ENCODE results near the gene CASP1. TPM values are rescaled to one million over a fixed set of nuclear protein-coding genes. Genes with fewer than 3 reads are reported as not detected.

CASP1 gene
- polyA plus RNA-seq, 4 donors = 4.4 to 9.6 (median 6.9) TPM

GRCh38 chr11:104995001-104995408 lies 39.9 kb downstream of the CASP1 start:
- DNase-seq (ENCODE audit: low read depth in 4 of 4, low spot score in 3 of 4) = no peak

GRCh38 chr11:104992781-104993180 lies 42.2 kb downstream of the CASP1 start:
- DNase-seq (ENCODE audit: low read depth in 4 of 4, low spot score in 3 of 4) = no peak

GRCh38 chr11:104991994-104992393 lies 43.0 kb downstream of the CASP1 start:
- DNase-seq (ENCODE audit: low read depth in 4 of 4, low spot score in 3 of 4) = no peak

GRCh38 chr11:104984808-104985207 lies 50.1 kb downstream of the CASP1 start:
- no peak for DNase-seq (ENCODE audit: low read depth in 4 of 4, low spot score in 3 of 4)

GRCh38 chr11:104979839-104980238 lies 55.1 kb downstream of the CASP1 start:
- no peak for DNase-seq (ENCODE audit: low read depth in 4 of 4, low spot score in 3 of 4)

Other genes starting within 250 kb of the CASP1 start
- gene CASP12, start 136.7 kb downstream of the CASP1 start, polyA plus RNA-seq (ENCODE audit: insufficient read length in 4 of 4) = under 1 TPM; 0.60 to 0.85 (median 0.72) TPM
- gene CASP4, start 66.6 kb downstream of the CASP1 start, polyA plus RNA-seq (ENCODE audit: insufficient read length in 4 of 4) = 10 to 100 TPM; 20.6 to 33.2 (median 21.6) TPM
- under 1 TPM in 1 of 4 donors, not detected in 3; 0.14 TPM for gene CASP5, start 12.0 kb downstream of the CASP1 start, polyA plus RNA-seq (ENCODE audit: insufficient read length in 4 of 4)
- gene CARD16, start 10.2 kb upstream of the CASP1 start, polyA plus RNA-seq (ENCODE audit: insufficient read length in 4 of 4) = 10 to 100 TPM in 1 of 4 donors, 1 to 10 TPM in 3; 1.9 to 19.9 (median 3.3) TPM
- not detected for gene CARD18, start 104.6 kb upstream of the CASP1 start, polyA plus RNA-seq (ENCODE audit: insufficient read length in 4 of 4)

Data from left renal pelvis (tissue), 4 donors.